Stimulated activated effector memory CD8-positive, alpha-beta T cell treated with anti-CD3 and anti-CD28 coated beads, Interleukin-12 subunit alpha, Interleukin-12 subunit beta, amount 100 ng/mL, for 72 hours (primary cell): Measurements from ENCODE around the gene SLC38A5.

ENCODE experiments used
- ATAC-seq: fragments of 150-1000 bp; cut with Tn5 transposase; 2 replicates; pipeline ENCODE4 v1.10.0; 2021
- DNase-seq, 2 donors: peaks; one replicate each; pipeline ENCODE4 v3.0.0; 2021 to 2022; ENCODE audit warnings: low spot score in 2 of 2
- H3K27ac Mint-ChIP-seq: one replicate; pipeline ENCODE4 v1.8.0; 2022; ENCODE audit warnings: mild to moderate bottlenecking, mixed read lengths
- H3K36me3 Mint-ChIP-seq: one replicate; pipeline ENCODE4 v1.8.0; 2022; ENCODE audit warnings: mild to moderate bottlenecking, mixed read lengths
- H3K4me1 Mint-ChIP-seq: one replicate; pipeline ENCODE4 v1.8.0; 2022; ENCODE audit warnings: mixed read lengths
- H3K4me3 Mint-ChIP-seq: one replicate; pipeline ENCODE4 v1.8.0; 2022; ENCODE audit warnings: mild to moderate bottlenecking, mixed read lengths
- H3K9me3 Mint-ChIP-seq: one replicate; pipeline ENCODE4 v1.8.0; 2022; ENCODE audit warnings: mixed read lengths

SLC38A5 gene

DNA sequence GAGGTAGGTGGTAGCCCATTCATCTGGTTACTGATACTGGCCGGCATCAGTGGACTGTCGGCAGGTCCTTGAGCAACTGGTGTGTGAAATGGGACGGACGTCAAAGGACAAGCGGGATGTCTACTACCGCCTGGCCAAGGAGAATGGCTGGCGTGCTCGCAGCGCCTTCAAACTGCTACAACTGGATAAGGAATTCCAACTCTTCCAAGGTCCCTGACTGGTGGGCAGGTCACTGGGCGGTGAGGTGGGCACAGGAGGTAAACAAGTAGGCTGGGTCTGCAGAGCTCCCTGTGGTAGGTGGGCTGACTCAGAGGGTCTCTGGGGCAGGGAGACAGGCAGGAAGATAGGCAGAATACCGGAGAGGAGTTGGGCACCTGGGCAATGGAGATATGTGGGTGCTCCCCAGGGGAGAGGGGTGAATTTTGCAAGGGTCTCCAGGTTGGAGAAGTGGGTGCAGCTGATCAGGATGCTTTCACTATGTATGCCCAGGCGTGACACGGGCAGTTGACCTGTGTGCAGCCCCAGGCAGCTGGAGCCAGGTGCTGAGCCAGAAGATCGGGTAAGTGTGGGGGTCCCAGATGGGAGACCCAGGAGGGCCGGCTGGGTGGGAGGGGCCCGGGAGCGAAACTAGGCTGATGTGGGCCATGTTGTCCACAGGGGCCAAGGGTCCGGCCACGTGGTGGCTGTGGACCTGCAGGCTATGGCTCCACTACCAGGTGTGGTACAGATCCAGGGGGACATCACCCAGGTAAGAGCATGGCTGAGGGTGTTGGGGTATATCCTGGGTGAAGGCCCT lies 8.1 kb upstream of the SLC38A5 start:
- Mint-ChIP-seq H3K27ac (peak overlapping the region; percentile 99), H3K36me3 (peaks cover 72% of the 10 kb centered on the region), H3K4me1 (peaks cover 45% of the 10 kb centered on the region), H3K4me3 (peak overlapping the region; percentile 97), H3K9me3 (no peaks in the 10 kb centered on the region)
- ATAC-seq: no peak
- no peak for DNase-seq

DNA sequence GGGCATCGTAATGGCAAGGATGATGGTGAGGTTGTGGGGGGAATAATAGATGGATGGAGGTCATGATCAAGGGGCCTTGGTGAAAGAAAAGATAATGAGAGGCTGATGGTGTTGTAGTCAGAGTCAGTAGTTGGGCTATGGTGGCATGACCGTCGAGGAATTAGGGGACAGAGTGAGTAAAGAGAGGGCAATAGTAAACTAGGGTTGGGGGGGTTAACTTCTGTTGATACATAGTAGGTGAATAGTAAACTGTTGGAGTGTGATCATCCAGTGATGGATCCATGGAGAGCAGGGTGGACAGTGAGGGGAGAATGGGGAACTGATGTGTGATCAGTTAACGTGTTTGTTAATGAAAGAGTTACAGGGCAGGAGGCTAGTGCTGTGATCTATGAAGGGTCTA lies 6.9 kb upstream of the SLC38A5 start:
- DNase-seq (no peak), ATAC-seq (no peak)
- Mint-ChIP-seq H3K27ac (peak overlapping the region; percentile 99), H3K4me1 (peaks cover 45% of the 10 kb centered on the region), H3K4me3 (peak overlapping the region; percentile 97), H3K9me3 (no peaks in the 10 kb centered on the region), H3K36me3 (peaks cover 59% of the 10 kb centered on the region)

DNA sequence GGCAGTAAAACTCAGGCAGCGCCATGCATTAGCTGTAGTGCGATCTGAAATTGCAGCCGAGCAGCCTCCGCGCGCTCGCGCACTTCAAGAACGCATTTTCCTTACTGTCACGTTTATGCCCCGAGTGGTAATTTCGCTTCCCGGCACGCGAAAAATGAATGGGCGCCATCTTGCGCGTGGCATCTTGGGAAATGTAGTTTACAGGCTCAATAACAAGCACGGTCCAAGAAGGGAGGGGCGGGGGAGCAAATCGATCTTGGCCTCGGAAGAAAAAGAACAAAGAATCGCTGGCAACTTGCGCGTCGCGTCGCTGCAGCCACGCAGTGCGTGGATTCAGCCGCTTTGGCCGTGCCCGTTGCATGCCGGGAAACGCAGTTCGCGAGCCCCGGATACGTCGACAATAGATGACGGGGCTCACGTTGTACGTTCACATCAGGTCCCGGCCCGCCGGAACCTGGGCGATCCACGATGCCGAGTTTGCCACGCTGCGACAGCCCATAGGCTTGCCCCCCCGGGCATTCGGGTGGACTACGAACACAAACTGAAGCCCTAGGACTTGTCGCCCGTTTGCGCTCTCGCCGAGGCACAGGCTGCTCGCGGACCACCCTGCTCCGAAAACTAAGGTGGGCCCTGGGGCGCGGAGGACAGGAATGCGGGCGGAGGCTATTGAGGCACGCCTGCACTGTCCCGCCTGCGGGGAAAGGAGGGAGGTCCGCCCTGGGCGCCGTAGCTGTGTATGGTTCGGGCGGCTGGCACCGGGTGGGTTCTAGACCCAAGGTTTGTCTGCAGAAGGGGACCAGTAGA lies 5.9 kb upstream of the SLC38A5 start, which contains the start of gene FTSJ1:
Gene FTSJ1, plus strand, starts transcription at position 426 of the 804 bp plus-strand sequence. CDS start 1,849 bp downstream, outside the sequence.
- H3K36me3 Mint-ChIP-seq: peaks cover 51% of the 10 kb centered on the region
- ATAC-seq: peak; percentile 96
- peaks cover 45% of the 10 kb centered on the region for H3K4me1 Mint-ChIP-seq
- peak within 1 kb of the TSS; percentile 99 for H3K27ac Mint-ChIP-seq
- H3K9me3 Mint-ChIP-seq: no peaks in the 10 kb centered on the region
- H3K4me3 Mint-ChIP-seq: peak within 1 kb of the TSS; percentile 97
- peak; percentile 53 to 87 for DNase-seq

DNA sequence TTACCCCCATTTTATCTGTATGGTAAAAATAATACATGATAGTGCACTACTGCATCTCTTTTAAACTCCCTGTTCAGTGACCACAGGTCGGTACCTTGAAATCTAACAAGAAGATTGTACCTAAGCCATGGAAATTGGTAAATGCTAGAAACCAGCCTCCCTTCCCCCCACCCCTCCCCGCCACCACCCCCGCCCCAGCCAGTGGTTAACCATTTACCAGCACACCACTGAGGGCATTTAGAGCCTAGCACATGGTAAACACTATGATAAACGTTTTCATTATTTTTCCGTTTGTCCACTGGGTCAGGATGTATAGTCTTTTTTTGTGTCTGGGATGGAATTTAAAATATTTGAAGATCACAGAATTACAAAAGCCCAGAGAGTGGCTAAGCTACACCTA lies 5.2 kb upstream of the SLC38A5 start:
- peak overlapping the region; percentile 99 for H3K27ac Mint-ChIP-seq
- ATAC-seq: no peak
- H3K9me3 Mint-ChIP-seq: no peaks in the 10 kb centered on the region
- H3K36me3 Mint-ChIP-seq: peaks cover 44% of the 10 kb centered on the region
- H3K4me3 Mint-ChIP-seq: peak overlapping the region; percentile 97
- DNase-seq: no peak
- H3K4me1 Mint-ChIP-seq: peaks cover 39% of the 10 kb centered on the region

DNA sequence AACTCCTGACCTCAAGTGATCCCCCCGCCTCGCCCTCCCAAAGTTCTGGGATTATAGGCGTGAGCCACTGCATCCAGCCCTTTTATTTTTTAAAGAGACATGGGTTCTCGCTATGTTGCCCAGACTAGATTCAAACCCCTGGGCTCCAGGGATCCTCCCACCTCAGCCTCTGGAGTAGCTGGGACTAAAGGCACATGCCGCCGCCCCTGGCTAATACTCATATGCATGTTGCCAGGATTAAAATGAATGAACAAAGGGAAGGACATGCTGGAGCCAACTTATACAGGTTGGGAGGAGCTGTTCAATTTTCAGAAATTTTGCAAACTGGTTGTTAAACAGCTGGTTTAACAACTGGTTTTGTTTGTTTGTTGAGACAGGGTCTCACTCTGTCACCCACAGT lies 4.5 kb upstream of the SLC38A5 start:
- Mint-ChIP-seq H3K27ac (peak overlapping the region; percentile 99), H3K4me3 (peak overlapping the region; percentile 97), H3K4me1 (peaks cover 40% of the 10 kb centered on the region), H3K36me3 (peaks cover 37% of the 10 kb centered on the region), H3K9me3 (no peaks in the 10 kb centered on the region)
- DNase-seq (no peak), ATAC-seq (no peak)

DNA sequence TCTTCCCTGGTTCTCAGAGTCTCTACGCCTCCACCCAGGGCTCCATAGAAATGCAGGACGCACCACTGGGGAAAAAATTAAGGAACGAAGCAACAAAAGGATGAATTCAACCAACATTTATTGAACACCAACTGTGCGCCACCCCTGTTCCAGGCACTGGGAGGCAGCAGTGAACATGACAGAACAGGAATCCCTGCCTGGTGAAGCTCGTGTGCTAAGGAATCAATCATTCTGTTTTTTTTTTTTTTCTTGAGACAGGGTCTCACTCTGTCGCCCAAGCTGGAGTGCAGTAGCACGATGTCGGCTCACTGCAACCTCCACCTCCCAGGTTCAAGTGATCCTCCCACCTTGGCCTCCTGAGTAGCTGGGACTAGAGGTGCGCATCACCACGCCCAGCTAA lies 4.1 kb upstream of the SLC38A5 start:
- peaks cover 35% of the 10 kb centered on the region for H3K36me3 Mint-ChIP-seq
- H3K4me1 Mint-ChIP-seq: peaks cover 42% of the 10 kb centered on the region
- H3K4me3 Mint-ChIP-seq: no peak overlapping the region
- H3K27ac Mint-ChIP-seq: no peak overlapping the region
- H3K9me3 Mint-ChIP-seq: no peaks in the 10 kb centered on the region
- DNase-seq: no peak
- ATAC-seq: no peak

DNA sequence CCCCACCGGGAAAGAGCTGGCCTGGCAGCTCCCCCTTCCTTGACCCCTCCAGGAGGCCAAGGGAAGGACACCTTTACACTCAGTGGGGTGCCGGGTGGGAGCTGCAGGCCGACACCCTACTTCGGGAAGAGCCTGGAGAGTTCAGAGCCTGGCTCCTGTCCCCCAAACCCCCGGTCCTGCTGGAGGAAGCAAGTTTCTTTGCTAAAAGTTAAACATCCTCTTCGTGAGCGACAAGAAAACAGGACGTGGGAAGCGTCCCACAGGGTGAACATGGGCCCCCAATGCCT lies 3.6 kb upstream of the SLC38A5 start:
- Mint-ChIP-seq H3K9me3 (no peaks in the 10 kb centered on the region), H3K27ac (no peak overlapping the region), H3K4me3 (no peak overlapping the region), H3K36me3 (peaks cover 33% of the 10 kb centered on the region), H3K4me1 (peaks cover 40% of the 10 kb centered on the region)
- DNase-seq (no peak), ATAC-seq (no peak)

DNA sequence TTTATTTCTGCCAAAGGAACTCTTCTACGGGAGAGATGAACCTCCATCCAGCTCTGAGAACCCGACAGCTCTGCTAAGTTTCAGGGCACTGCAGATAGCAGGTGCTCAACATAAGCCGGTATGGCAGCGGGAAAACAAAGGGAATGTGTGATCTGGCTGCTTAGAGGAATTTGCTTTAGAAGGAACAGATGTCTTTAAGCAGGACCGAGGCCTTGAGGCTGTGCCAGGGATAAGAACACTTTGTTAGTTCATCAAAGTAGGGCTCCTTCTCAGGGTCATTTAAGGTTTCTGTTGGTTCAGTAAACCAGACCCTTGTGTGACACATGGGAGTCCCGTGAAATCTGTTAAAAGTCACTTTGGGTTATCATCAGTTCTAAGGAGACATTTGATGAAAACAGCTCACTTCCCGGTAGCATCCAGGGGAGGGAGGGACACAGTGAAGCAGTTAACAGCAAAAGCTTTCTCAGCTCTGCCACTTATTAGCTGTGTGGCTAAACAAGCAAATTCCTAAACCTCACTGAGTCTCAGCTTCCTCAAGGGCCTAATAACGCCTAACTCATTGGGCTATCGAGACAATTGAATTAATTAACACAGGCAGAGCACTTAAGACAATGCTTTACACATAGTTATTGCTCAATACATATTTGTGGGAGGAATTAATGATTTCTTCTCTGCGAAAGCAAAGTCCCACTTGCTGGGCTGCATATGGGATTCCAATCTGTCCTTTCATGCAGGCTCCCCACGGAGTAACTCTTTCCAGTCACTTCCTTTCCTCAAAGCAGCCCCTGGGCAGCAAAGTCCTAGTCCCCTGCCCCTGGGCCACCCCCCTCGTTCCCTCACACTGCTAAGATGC lies 3.0 kb upstream of the SLC38A5 start:
- peaks cover 35% of the 10 kb centered on the region for H3K4me1 Mint-ChIP-seq
- ATAC-seq (no peak), DNase-seq (no peak)
- H3K36me3 Mint-ChIP-seq: peaks cover 27% of the 10 kb centered on the region
- H3K9me3 Mint-ChIP-seq: no peaks in the 10 kb centered on the region
- no peak overlapping the region for H3K27ac Mint-ChIP-seq
- no peak overlapping the region for H3K4me3 Mint-ChIP-seq

DNA sequence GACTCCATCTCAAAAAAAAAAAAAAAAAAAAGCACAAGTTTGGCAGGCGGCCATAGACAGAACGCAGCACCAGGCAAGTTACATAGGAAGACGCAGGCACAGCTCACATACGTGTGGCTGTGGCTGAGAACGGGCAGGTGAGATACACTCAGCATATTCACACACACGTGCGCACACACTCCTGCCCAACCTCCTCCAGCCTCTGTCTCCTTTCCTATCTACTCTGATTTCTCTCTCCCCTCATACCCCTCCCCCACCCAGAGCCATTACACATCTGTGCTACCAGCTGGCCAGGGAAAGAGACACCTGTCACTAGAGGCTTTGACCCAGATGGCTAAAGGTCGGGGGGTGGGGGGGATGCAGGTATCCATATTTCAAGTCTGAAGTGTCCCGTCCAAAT lies 2.2 kb upstream of the SLC38A5 start:
- DNase-seq (no peak), ATAC-seq (no peak)
- Mint-ChIP-seq H3K4me1 (peaks cover 35% of the 10 kb centered on the region), H3K36me3 (peaks cover 23% of the 10 kb centered on the region), H3K4me3 (no peak overlapping the region), H3K9me3 (no peaks in the 10 kb centered on the region), H3K27ac (no peak overlapping the region)

DNA sequence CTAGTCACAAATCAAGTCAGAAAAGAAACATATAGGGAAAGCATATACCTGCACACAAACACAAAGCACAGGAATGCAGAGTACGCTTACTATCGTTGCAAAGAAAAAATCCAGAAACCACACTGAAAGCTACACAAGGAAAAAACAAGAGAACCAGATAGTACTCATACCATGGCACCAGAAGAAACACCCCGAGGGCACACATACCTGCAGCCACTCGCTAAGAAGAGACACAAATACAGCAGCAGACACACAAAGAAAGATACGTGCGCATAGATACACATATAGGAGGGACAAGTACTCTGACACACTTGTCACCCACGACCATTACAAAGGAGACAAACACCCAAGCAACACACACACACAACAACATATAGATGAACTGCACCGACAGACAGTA lies 1.4 kb upstream of the SLC38A5 start:
- no peaks in the 10 kb centered on the region for H3K9me3 Mint-ChIP-seq
- no peak overlapping the region for H3K4me3 Mint-ChIP-seq
- ATAC-seq: no peak
- H3K27ac Mint-ChIP-seq: no peak overlapping the region
- H3K36me3 Mint-ChIP-seq: peaks cover 23% of the 10 kb centered on the region
- DNase-seq: no peak
- H3K4me1 Mint-ChIP-seq: peaks cover 35% of the 10 kb centered on the region

DNA sequence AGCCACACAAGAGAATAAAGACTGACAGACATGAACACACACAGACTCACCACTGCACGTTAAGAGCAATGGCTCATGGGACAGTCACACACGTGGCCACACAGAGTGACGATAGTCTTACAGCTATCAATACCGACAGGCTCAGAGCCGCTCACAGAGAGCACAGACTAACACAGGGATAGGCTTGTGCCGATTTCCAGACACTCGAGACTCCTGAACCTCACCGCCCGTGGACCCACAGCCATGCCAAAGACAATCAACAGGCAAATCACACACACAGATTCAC lies 716 bp upstream of the SLC38A5 start:
- DNase-seq: no peak
- peaks cover 38% of the 10 kb centered on the region for H3K4me1 Mint-ChIP-seq

DNA sequence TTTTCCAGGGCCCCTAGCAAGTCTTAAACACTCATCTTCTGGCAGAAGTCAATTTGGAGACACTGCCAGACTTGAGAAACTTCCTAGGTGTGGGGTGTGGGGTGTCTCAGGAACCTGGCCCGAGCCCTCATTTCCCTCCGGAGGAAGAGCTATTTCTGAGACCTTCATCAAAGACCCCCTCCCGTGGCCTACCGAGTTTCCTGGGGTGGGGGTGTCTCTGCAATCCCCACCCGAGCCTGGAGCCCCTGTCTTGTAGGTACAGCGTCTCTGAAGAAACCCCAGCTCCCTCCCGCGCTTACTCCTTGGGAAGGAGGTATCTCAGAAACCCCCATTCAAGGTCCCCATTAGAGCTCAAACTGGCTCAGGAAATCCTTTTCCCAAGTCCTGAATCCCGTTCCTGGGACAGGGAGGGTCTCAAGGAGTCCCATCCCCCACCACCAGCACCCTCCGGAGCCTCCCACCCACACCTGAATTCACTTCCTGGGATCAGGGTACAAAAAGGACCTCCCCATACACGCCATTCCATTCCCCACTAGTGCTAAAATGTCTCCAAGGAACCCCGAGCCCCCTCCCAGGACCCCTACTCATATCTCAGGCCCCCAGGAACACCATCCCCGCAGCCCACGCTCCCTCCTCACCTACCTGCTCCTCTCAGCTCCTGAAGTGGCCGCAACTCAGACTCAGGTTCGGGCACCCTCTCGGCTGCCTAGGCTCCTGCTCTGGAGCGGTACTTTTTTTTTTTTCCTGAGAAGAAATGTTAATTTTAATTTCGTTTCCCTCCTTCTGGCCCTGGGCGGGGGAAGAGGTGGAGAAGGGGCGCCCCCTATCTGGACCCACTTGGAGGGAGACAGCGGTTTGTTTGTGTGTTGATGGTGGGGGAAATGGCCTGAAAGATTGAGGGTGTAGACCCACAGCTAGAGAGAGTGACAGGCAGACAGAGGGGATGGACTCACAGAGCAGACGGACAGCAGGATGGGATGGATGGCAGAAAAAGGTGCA lies 1.1 kb downstream of the SLC38A5 start:
- Mint-ChIP-seq H3K27ac (peak overlapping the region; percentile 99), H3K4me3 (peak overlapping the region; percentile 98), H3K36me3 (peaks cover 41% of the 10 kb centered on the region), H3K4me1 (peaks cover 47% of the 10 kb centered on the region), H3K9me3 (no peaks in the 10 kb centered on the region)
- peak; percentile 63 for ATAC-seq
- peak in 1 of 2 donors; percentile 62 for DNase-seq

More for the DNA sequence above, 716 bp upstream of the SLC38A5 start:
- H3K36me3 Mint-ChIP-seq: peaks cover 26% of the 10 kb centered on the region
- no peak for ATAC-seq
- H3K9me3 Mint-ChIP-seq: no peaks in the 10 kb centered on the region
- no peak overlapping the region for H3K4me3 Mint-ChIP-seq
- no peak overlapping the region for H3K27ac Mint-ChIP-seq

DNA sequence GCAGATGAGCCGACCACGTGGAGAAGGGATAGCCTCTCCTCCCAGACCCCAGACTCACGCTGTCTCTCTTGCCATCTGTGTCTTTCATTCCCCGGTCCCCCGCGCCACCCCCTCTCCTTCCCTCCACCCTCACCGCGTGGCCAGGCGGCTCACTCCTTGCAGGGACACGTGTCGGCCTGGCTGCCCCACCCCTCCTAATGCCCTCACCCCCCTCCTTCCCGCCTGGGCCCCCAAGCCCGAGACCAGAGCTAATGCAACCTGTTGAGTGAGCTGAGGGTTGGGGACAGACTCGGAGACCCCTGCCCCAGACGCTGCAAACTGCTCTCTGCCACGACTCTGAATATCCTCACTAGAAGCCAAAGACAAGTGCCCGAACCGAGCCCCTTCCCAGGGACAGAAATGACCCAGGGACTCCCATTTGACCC lies 1.8 kb downstream of the SLC38A5 start:
- ATAC-seq (peak; percentile 73), DNase-seq (no peak)
- Mint-ChIP-seq H3K4me3 (peak overlapping the region; percentile 98), H3K36me3 (peaks cover 44% of the 10 kb centered on the region), H3K9me3 (no peaks in the 10 kb centered on the region), H3K4me1 (peaks cover 50% of the 10 kb centered on the region), H3K27ac (peak overlapping the region; percentile 99)

DNA sequence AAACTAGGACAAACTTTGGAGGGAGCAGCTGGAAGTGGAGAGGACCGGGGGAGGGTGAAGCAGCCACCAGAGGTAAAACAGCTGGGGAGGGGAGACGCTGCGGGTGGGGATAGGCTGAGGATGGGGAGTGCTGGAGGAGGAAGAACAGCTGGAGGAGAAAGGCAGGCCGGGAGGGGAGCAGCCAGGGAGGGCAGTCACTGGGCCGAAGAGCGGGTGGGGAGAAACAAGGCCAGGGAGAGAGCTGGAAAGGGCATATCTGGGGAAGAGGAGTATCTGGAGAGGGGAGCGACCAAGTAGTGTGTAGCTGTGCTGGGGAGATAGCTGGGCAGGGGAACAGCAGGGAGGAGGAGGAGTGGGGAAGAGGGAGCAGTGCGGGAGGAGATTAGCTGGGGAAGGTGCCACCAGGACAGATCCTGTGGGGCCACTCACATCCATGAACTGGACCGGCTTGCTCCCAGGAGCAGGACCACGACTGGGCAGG lies 2.7 kb downstream of the SLC38A5 start:
- Mint-ChIP-seq H3K27ac (peak overlapping the region; percentile 99), H3K9me3 (no peaks in the 10 kb centered on the region), H3K4me3 (peak overlapping the region; percentile 98), H3K36me3 (peaks cover 52% of the 10 kb centered on the region), H3K4me1 (peaks cover 50% of the 10 kb centered on the region)
- DNase-seq (no peak), ATAC-seq (no peak)
